Lung microvascular endothelial cell (primary cell): ENCODE data around the gene SQOR. TPM values are rescaled to one million over a fixed set of nuclear protein-coding genes. Genes with fewer than 3 reads are reported as not detected.

ENCODE experiments used
- DNase-seq, 2 donors: peaks; one replicate each; pipeline versions ENCODE4 v3.0.0 to v3.0.0-alpha.2; 2010; ENCODE audit warnings: low read depth in 2 of 2
- total RNA-seq: library from RNA; depleted of rRNA; stranded (reverse); fragments of >200 nt; gene quantifications from 2 replicates; pipeline ENCODE4 v1.2.1, GENCODE V29; 2014

The SQOR gene
- total RNA-seq, 1 donor from 2014 or later, result 162 TPM

GRCh38 chr15:45705510-45706473 lies 71.0 kb downstream of the SQOR start:
- peak; percentile 85 to 88 for DNase-seq

- DNase-seq, result no peak
Measured at GRCh38 chr15:45710657-45711056, 75.8 kb downstream of the SQOR start.

GRCh38 chr15:45714590-45715488 lies 80.0 kb downstream of the SQOR start:
- DNase-seq, result peak; percentile 61 to 68

GRCh38 chr15:45715528-45715927 lies 80.7 kb downstream of the SQOR start:
- DNase-seq, result peak; percentile 21 to 23

- DNase-seq, result no peak
Measured at GRCh38 chr15:45719490-45719889, 84.7 kb downstream of the SQOR start.

- DNase-seq, result no peak
Measured at GRCh38 chr15:45720183-45720582, 85.4 kb downstream of the SQOR start.

- no peak for DNase-seq
Measured at GRCh38 chr15:45728641-45729040, 93.8 kb downstream of the SQOR start.

- no peak for DNase-seq
Measured at GRCh38 chr15:45729141-45729540, 94.3 kb downstream of the SQOR start.

GRCh38 chr15:45731343-45731742 lies 96.5 kb downstream of the SQOR start:
- no peak for DNase-seq

- DNase-seq, result no peak
Measured at GRCh38 chr15:45732662-45733061, 97.8 kb downstream of the SQOR start.

GRCh38 chr15:45734260-45734711 lies 99.5 kb downstream of the SQOR start:
- no peak for DNase-seq

Other genes with a start within 250 kb of the SQOR start
- 4.1 and 6.5 TPM in 2 replicates for gene SLC30A4, start 112.3 kb upstream of the SQOR start, total RNA-seq
- gene BLOC1S6, start 47.6 kb upstream of the SQOR start, total RNA-seq, result 55.1 and 55.2 TPM in 2 replicates